Kidney tubule cell (primary cell): Measurements from ENCODE around the gene SIGLEC6.
A peak's percentile ranks its signal among the peaks of the same experiment; 100 is the strongest.

Experiments
- DNase-seq: peaks from one replicate; pipeline ENCODE4 v3.0.0-alpha.2; 2018; ENCODE audit warnings: low spot score

The SIGLEC6 gene

GRCh38 chr19:51531349-51532315 is at the start of gene SIGLEC6:
Gene SIGLEC6 (minus strand): TSS chr19:51531670. CDS start chr19:51531648, 22 bp downstream.
- DNase-seq = no peak

DNA sequence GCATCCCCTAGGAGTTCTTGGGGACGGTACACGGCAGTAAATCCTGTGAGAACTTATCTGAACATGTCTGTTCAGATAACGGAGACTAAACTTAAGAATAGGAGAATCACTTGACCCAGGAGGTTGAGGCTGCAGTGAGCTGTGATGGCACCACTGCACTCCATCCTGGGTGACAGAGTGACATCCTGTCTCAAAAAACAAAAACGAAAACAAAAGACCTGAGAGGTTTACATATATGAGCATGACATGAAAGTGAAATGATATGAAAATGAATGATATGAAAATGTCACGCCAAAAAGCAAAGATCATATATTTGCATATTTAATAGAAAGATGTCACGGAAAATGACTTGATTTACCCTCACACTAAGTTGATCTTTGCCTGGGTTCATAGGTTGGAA is 45.4 kb upstream of the SIGLEC6 start:
- no peak for DNase-seq

DNA sequence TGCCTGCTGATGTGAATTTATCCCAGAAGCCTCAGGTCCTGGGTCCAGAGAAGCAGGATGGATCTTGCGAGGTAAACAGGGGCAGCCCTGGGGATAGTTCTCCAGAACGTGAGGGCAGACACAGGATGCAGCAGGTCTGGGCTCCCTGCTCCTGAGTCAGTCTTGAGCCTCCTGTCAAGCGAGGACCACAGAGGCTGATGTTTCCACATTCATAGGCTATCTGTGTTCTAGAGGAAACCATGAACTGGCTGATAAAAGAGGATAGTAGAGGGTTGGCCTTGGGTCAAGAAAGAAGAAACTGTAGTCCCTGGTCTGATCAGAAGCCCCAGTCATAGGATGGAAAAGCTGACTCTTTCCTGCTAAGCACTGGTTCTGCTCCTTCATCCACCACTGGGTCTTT is 41.9 kb upstream of the SIGLEC6 start:
- no peak for DNase-seq

GRCh38 chr19:51572908-51573307 is 41.4 kb upstream of the SIGLEC6 start:
- DNase-seq = peak; percentile 91

DNA sequence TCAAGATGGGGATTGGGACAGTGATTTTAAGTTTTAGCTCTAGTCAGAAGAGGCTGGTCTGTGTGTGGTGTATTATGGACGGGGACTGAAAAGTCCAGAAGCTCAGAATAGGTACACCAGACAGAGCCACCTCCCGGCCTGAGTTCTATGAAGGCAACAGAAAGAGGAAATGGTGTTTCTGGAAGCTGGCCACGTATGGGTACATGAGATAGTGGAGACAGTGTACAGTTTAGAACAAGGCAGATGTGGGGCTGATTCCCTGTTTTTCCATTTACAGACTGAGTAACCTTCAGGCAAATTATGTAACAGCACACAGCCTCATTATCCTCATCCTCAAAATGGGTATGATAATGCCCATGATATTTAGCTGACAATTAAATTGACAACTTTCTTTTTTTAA is 40.9 kb upstream of the SIGLEC6 start:
- peak; percentile 8 for DNase-seq

DNA sequence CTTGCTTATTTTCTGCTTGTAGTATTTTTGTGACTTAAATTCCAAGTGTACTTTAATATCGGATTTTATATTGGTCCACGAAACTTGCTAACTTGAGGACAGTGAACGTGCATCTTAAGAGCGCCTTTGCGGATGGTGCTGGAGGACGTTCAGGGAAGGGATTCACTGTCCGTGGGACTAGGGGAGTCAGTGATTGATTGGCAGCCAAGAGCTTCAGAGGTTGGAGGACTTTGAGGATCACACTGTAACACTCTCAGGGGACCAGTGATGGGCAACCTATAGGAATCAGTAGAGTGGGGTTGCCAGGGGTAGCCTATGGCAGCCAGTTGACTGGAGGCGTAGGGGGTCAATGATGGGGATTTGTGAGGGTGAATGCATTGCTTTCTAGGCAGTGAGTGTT is 40.1 kb upstream of the SIGLEC6 start:
- peak; percentile 6 for DNase-seq

- DNase-seq = peak; percentile 97
These were observed 39.6 kb upstream of the SIGLEC6 start, which contains the start of gene ZNF175 for GRCh38 chr19:51570962-51571575. Gene ZNF175 (plus strand): TSS chr19:51571283. CDS start chr19:51573330, 2,047 bp downstream.

GRCh38 chr19:51568456-51568855 is 37.0 kb upstream of the SIGLEC6 start:
- DNase-seq = no peak

GRCh38 chr19:51567583-51567982 is 36.1 kb upstream of the SIGLEC6 start:
- no peak for DNase-seq

DNA sequence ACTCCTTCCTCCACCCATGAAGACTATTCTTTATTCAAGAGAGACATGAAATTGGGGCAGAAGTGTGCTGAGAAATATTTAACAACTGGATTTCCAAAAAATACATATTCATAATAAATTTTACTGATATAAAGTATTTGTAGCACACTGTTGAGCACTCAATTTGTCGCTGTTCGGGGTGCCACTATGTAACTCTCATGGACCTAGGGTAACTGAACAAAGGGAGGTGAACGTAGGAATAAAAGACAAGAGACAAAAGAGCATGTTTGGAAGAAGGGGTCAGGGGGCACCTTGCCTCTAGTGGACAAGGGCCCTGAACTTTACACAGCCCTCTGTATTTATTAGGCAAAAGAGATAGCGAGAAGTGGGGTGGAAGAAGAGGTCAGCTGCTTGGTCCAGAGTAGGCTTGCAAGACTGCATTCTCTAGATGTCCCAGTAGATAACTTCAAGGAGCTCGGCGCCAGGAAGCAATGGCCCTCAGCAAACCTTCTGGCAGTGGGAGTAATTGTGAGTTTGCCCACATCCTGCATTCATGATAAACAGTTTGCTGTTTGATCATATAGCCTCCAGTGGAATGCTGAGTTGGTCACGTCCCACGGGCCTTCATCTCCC is 35.1 kb upstream of the SIGLEC6 start:
- no peak for DNase-seq

GRCh38 chr19:51565583-51565982 is 34.1 kb upstream of the SIGLEC6 start:
- DNase-seq = no peak

GRCh38 chr19:51564791-51565190 is 33.3 kb upstream of the SIGLEC6 start:
- no peak for DNase-seq

- DNase-seq = no peak
These were observed 28.9 kb upstream of the SIGLEC6 start for GRCh38 chr19:51560339-51560738.

DNA sequence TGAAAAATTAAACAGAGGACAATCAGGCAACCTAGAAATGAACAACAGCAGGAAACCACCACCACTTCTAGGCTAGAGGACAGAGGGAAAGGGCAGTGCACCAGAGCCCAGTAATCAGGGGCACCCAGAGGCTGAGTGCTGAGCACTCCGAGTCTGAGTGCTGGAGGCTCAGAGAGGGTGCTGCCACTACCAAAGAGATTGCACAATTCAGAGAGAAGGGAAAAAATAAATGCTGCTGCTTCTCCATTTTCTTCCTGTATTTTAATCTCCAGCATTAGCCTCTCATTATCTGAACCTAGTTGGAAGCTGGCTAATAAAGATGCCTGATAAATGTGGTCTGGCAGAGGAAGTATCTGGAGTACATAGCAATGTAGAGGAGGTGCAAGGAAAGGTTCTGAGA is 27.8 kb upstream of the SIGLEC6 start:
- DNase-seq = no peak

GRCh38 chr19:51552996-51553725 is 21.7 kb upstream of the SIGLEC6 start:
- peak; percentile 50 for DNase-seq

GRCh38 chr19:51552608-51552995 is 21.1 kb upstream of the SIGLEC6 start:
- DNase-seq = no peak

DNA sequence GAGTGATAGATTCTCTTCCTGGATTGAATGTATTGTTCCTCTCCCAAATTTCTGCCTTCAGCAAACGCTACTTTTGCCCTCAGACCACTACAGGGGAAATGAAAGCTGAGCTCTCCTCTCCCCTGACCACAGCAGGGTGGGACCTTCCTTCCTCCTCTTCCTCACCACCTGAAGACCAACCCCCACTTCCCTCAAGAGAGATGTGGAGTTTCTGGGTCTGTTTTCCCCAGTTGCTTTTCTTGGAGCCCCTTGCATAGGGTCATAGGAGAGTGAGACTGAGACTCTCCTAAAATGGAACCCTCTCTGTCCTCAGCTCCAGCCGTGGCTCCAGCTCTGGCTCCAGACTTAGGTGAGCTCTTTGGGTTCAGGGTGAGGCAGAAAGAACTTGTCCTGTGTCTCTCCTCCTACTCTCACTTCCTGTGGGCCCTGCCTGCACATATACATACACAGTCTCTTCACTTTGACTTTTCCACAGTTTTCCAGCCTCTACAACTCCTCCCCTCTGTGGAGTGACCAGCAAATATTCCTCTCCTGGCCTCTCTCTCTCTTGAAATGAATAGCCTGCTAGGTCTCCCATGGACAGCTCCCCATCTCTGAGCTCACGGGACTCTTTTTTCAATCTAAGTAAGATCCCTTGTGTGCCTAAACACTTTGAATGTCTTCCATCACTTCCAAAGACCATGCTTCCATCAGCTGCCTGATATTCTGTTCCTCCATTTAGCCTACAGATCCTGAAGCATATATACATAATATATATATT is 20.4 kb upstream of the SIGLEC6 start:
- DNase-seq = no peak

DNA sequence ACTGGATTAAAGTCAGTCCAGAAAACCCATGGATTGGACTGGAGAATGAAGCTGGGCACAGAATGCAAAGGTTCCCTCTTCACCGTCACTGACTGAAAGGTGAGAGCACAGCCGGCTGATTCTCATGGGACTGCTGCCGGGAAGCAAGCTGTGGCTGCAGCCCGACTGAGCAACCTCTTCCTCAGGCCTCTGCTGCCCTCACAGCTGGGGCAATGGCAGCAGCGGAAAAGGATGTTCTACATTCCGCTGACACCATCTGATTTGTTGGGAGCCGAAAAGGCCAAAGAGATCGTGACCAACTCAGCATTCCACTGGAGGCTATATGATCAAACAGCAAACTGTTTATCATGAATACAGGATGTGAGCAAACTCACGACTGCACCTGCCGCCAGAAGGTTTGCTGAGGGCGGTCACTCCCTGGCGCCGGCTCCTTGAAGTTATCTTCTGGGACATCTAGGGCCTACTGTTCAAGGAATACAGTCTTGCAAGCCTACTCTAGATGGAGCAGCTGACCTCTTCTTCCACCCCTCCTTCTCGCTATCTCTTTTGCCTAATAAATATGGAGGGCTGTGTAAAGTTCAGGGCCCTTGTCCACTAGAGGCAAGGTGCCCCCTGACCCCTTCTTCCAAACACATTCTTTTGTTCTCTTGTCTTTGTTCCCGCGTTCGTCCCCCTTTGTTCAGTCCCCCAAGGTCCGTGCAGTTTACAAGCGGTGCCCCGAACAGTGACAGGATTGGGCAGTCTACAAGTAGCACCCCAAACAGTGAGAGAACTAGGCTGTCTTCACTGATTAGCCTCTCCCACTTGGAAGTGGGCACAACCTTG is 19.6 kb upstream of the SIGLEC6 start:
- DNase-seq = no peak

DNA sequence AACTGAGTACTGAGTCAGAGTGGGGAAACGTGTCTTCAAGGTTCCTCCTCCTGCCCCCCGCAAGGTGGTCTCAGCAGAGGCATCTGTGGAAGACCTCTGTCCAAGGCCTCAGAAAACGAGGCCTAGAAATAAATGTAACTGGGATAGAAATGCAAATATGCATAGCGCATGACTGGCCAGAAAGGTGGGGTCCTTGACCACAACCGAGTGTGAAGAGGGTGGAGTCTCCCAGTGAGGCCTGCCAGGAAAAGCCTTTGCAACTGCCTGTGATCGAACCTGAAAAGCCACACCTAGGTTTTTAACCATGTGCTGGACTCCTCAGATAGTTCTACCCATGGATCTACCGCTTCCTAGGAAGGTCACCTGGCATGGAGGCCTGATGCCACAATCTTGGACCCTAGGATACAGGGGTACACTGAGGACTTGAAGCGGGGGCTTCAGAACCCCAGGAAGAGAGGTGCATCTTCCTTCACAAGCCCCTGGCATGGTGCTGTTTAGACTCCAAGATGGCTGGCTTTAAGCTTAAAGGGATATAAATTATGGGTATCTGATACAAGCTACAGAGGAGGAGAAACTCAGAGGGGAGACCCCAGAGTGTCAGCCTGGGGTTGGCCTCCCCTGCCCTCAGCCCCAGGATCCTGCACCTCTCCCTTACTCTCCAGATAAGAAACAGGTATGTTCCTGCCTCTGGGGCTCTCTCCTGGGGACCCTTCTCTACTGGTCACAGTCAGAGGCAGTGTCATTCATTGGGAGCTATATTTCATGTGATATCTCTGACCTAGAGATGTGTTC is 18.3 kb upstream of the SIGLEC6 start:
- DNase-seq = no peak

DNA sequence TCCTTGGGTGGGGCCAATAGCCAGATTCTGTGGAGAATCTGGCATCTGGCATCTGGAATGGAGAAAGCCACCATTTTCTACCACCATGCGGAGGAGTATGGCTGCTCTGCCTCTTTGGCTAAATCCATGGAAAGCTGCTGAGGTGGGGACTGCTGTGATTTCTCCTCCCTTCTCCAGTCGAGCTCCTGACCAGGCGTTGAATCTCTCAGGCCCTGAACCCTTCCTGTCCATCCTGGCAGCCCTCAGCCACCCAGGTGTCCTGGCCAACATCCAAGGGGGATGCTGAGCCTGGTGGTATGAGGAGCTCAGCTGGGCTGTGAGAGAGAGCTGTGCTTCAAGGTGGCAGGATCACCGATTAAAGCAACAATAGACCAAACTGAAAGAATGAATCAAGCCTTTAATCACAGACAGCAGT is 17.4 kb upstream of the SIGLEC6 start:
- DNase-seq = no peak
